Mucosa of stomach (tissue), 1 donor: ENCODE results near the gene PABPC1L.

Source experiments
- H3K27me3 ChIP-seq: one replicate; pipeline ENCODE4 v1.7.0; 2013; ENCODE audit warnings: mild to moderate bottlenecking, low read length; ENCODE audit not compliant: control insufficient read depth, insufficient read depth
- H3K36me3 ChIP-seq: one replicate; pipeline ENCODE4 v1.7.0; 2013; ENCODE audit warnings: low read length; ENCODE audit not compliant: control insufficient read depth, insufficient read depth
- H3K4me1 ChIP-seq: one replicate; pipeline ENCODE4 v1.7.0; 2013; ENCODE audit warnings: mild to moderate bottlenecking, low read length; ENCODE audit not compliant: control insufficient read depth, insufficient read depth
- H3K4me3 ChIP-seq: one replicate; pipeline ENCODE4 v1.7.0; 2013; ENCODE audit warnings: low read length
- H3K9ac ChIP-seq: one replicate; pipeline ENCODE4 v1.7.0; 2013; ENCODE audit warnings: mild to moderate bottlenecking, low read length, moderate library complexity
- H3K9me3 ChIP-seq: one replicate; pipeline ENCODE4 v1.7.0; 2013; ENCODE audit warnings: mild to moderate bottlenecking, low read length, moderate library complexity; ENCODE audit not compliant: control insufficient read depth
- donor health status: Pancreatic carcinoma.

Gene PABPC1L

DNA sequence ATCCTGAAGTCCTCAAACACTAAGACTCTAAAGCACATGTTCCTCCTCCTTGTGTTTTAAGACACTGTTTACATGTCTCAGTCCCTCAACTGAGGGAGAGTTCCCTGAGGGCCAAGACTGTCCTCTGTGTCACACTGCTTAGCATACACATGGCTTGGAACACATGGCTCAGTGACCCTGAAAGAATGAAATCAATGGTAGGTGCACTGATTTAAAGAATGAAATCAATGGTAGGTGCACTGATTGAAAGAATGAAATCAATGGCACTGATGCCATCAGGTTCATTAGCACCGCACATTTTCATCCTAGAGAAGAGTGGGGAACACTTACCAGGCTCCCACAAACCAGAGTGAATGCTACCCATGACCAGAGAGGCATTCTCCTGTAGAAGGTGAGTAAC lies 40.5 kb downstream of the PABPC1L start:
- Histone ChIP-seq H3K9me3 (no peaks in the 10 kb centered on the region), H3K27me3 (no peaks in the 10 kb centered on the region), H3K4me1 (no peaks in the 10 kb centered on the region), H3K9ac (no peak overlapping the region), H3K4me3 (no peak overlapping the region), H3K36me3 (no peaks in the 10 kb centered on the region)

DNA sequence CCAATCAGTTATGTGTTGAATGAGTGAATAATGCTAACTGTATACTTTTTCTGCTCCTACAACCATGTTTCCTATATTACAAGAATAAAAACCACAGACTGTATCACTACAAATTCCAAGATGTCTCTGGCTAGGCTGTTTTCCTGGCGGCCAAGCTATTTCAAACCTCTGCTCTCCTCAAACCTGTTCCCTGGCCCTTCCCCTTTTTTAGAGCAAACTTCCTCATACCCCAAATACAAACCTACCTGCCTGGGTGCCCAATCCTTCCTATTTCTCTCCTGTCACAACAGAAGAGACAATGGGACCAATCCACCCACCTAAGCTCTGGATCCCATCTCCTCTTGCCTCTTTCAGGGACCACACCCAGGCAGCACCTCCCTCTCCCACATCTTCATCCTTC lies 42.9 kb downstream of the PABPC1L start:
- Histone ChIP-seq H3K9ac (no peak overlapping the region), H3K4me3 (no peak overlapping the region), H3K9me3 (no peaks in the 10 kb centered on the region), H3K36me3 (no peaks in the 10 kb centered on the region), H3K27me3 (no peaks in the 10 kb centered on the region), H3K4me1 (no peaks in the 10 kb centered on the region)

DNA sequence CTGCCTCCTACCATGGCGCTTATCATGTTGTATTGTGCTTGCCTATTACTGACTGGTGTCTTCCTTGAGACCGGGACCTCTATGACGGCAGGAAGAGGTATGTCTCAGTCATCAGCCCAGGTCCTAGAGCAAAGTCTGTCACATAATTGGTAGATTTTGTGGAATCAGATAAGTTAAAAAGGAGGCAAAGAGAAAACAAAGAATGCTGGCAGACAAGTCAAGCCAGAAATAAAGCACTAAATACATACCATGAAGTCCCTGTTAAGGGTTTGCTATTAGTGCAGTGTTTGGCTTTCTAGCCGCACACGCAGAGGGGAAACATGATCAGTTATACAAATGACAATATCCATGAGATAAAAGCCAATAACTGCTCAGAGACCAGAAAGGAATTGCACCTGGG lies 44.4 kb downstream of the PABPC1L start:
- Histone ChIP-seq H3K27me3 (no peaks in the 10 kb centered on the region), H3K4me3 (no peak overlapping the region), H3K36me3 (no peaks in the 10 kb centered on the region), H3K9ac (no peak overlapping the region), H3K4me1 (no peaks in the 10 kb centered on the region), H3K9me3 (no peaks in the 10 kb centered on the region)

DNA sequence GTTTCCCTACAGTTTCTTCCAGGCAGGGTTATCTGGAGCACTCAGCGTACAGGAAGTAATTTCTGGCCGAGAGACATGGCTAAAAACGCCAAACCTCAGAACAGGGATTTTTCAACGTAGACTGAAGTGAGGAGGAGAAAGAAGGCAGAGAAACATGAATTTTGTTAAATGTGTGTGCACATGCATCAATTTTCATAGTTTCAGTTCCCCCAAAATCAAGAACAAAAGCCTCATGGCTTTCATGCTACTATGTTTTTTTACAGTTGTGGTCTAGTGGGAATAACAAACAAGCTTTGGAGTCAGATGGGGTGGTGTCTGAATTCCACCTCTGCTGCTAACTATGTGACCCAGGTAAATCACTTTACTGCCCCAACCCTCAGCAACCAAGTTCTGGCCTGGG lies 45.4 kb downstream of the PABPC1L start:
- no peak overlapping the region for H3K4me3 ChIP-seq
- no peaks in the 10 kb centered on the region for H3K9me3 ChIP-seq
- H3K4me1 ChIP-seq = no peaks in the 10 kb centered on the region
- no peak overlapping the region for H3K9ac ChIP-seq
- H3K36me3 ChIP-seq = no peaks in the 10 kb centered on the region
- H3K27me3 ChIP-seq = no peaks in the 10 kb centered on the region

DNA sequence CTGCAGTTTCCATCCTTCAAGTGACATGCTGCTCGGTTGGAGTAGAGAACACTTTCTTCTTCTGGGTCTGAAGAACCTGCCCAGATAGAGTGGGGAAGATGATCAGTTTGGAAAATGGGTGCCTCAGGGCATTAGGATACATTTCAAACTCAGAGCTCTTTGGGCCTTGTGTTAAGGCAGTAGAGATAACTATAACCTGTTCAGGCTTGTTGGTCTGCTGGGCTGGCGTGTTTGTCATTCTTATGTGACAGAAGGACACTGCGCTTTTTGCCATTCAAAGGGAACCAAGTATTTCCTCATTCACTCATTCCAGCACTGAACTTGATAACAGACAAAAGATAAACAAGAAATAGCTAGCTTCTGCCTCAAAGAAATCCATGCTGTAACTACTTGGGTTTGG lies 46.5 kb downstream of the PABPC1L start:
- H3K36me3 ChIP-seq = no peaks in the 10 kb centered on the region
- H3K27me3 ChIP-seq = no peaks in the 10 kb centered on the region
- no peaks in the 10 kb centered on the region for H3K4me1 ChIP-seq
- no peak overlapping the region for H3K4me3 ChIP-seq
- H3K9me3 ChIP-seq = no peaks in the 10 kb centered on the region
- no peak overlapping the region for H3K9ac ChIP-seq

DNA sequence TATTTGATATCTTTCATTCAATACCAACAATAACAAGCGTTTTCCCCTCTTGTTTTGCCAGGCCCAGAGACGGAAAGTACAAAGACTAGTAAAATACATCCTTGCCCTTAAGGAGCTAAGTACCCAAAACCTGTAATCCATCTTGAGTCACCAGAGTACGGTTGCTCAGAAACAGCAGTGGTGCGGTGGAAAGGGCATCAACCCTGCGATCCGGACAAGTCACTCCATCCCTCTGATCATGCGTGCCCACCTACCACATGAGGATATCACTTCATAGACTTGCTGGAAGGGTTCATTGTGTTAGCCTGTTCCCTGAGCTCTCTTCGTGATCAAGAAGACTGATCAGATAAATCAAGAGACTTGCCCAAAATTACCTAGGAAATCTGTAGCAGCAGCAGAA lies 48.4 kb downstream of the PABPC1L start:
- no peak overlapping the region for H3K4me3 ChIP-seq
- no peak overlapping the region for H3K9ac ChIP-seq
- H3K27me3 ChIP-seq = no peaks in the 10 kb centered on the region
- no peaks in the 10 kb centered on the region for H3K9me3 ChIP-seq
- H3K36me3 ChIP-seq = no peaks in the 10 kb centered on the region
- no peaks in the 10 kb centered on the region for H3K4me1 ChIP-seq

DNA sequence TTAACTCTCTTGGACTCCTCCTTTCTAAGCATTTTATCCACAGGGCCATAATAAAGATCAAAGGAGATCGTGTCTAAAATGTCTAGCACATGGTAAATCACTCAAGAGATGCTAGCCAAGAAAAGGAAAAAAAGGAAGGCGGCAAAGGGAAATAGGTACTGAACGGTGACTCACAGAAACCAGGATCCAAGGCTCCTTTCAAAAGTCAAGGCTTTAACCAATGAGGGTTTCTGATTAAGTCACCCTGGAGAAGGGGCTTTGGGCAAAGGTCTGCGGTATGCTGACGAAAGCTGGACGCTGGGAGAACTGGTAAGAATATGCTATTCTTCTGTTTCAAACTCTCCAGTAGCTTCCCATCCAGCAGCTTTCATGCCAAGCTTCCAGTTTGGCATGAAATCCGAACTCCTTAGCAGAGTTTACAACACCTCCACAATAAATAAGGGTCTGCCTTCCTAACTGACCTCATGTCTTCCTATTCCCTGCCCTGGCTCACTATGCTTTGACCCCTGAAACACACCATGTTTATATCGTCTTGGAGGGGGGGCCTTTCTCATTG lies 49.3 kb downstream of the PABPC1L start:
- Histone ChIP-seq H3K9me3 (no peaks in the 10 kb centered on the region), H3K27me3 (no peaks in the 10 kb centered on the region), H3K4me3 (peak overlapping the region; percentile 23), H3K36me3 (no peaks in the 10 kb centered on the region), H3K9ac (peak overlapping the region; percentile 56), H3K4me1 (no peaks in the 10 kb centered on the region)

DNA sequence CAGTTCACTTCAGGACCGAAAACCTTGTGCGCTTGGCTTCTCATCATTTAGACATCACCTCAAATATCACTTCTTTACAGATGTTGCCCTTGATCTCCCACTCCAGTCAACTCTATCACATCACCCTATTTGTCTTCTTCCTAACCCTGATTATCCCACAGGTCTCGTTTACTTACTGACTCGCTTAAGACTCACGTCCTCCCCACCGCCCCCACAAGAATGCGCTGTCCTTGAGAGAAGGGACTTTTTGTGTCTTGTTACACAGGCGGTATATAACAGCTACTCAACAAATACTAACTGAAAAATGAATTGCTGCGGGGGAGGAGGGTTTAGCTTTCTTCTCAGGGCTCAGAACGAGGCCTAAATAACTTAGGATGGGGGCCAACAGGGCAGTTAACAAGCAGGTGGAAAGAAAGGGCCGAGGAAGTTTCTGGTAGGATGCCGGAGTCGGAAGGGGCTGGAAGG lies 49.8 kb downstream of the PABPC1L start:
- Histone ChIP-seq H3K27me3 (no peaks in the 10 kb centered on the region), H3K36me3 (no peaks in the 10 kb centered on the region), H3K9ac (peak overlapping the region; percentile 56), H3K9me3 (no peaks in the 10 kb centered on the region), H3K4me3 (peak overlapping the region; percentile 23), H3K4me1 (no peaks in the 10 kb centered on the region)

DNA sequence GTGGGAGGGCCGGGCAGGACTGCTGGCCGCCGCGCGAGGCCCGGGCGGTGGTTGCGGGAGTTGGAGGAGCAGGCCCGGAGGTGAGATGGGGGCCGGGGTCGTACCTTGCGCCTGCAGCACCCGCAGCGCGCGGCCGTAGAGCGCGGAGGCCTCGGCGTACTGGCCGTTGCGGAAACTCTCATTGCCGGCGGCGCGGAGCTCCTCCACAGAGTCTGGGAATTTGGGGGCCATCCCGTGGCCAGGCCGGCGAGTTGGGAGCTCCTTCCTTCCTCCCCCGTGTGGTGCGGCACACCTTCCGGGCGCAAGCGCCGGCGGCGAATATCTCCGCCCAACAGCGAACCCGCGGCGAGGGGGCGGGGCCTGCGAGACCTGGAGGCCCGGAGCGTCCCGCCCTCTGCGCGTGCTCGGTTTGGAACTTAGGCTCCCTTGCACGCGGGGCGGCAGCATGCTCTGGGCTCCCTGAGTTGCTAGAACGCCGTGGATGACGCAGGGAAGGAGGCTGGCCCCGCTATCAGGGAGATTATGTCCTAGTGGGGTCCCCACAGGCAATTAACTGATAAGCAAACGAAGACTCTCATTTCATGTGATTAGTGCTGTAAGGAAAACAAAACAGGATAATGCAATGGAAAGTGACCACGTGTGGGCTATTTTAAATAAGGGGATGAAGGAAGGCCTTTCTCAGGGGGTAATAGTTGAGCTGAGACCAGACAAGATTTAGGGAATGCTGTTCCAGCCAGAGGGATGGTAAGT lies 50.4 kb downstream of the PABPC1L start, which contains the start of gene TOMM34:
TOMM34 (minus strand) TSS at position 295 of the 750 bp plus-strand sequence; CDS start at position 231, 64 bp downstream.
- Histone ChIP-seq H3K9me3 (no peaks in the 10 kb centered on the region), H3K4me3 (peak within 1 kb of the TSS; percentile 23), H3K4me1 (no peaks in the 10 kb centered on the region), H3K36me3 (no peaks in the 10 kb centered on the region), H3K9ac (peak within 1 kb of the TSS; percentile 56), H3K27me3 (no peaks in the 10 kb centered on the region)

DNA sequence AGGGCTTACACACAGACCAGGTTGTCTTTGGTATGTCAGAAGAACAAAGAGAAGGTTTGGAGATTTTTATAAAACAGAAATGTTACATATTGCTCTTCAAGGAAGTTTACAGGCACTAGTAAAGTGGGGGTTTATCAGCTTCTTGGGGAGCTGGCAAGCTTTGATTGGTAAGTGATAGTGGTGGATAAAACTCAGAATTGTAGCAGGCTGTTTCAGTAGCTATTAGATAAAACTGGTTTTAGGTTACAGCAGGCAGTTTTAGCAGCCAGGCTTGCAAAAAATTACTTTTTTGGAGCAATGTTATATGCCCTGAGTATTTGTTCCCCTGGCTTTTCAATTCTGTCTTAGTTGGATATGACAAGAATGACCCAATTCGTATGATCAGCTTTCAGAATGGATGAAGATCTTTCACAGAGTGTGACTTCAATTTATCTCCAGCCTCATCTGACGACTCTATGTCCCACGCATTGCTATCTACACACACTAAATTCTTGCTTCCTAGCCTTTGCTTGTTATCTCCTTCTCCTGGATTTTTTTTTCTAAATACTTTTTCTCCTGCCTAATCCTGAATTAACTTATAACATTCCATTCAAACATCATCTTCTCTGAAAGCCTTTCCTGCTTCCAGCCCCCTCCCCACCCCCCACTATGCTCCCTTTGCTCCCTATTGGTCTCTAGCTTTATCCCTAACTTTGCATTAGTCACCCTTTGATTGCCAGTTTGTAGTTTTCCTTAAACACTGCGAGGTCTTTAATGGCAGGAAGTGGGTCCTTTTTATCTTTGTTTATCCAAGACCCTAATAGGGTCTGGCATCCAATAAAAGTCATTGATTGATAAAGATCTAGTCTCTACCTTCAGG lies 51.4 kb downstream of the PABPC1L start:
- Histone ChIP-seq H3K4me1 (no peaks in the 10 kb centered on the region), H3K9me3 (no peaks in the 10 kb centered on the region), H3K36me3 (no peaks in the 10 kb centered on the region), H3K27me3 (no peaks in the 10 kb centered on the region), H3K4me3 (no peak overlapping the region), H3K9ac (no peak overlapping the region)

DNA sequence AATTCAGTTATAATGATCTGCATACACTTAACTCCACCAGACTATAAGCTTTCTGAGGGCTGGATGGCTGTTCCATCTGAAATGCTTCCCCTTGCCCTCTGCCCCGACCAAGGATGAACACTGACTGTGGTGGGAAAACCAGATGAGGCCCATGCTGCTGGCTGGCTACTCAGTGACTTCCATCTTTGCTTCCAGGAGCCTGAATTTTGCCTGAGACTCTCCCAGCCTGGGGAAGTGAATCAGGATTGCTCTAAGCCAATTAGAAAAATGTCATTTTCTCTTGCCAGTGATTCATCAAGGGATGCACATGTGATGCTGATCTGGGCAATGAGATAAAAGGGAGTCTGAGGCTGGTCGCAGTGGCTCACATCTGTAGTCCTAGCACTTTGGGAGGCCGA lies 52.0 kb downstream of the PABPC1L start:
- H3K4me1 ChIP-seq = no peaks in the 10 kb centered on the region
- no peaks in the 10 kb centered on the region for H3K9me3 ChIP-seq
- no peaks in the 10 kb centered on the region for H3K27me3 ChIP-seq
- H3K36me3 ChIP-seq = no peaks in the 10 kb centered on the region
- H3K4me3 ChIP-seq = no peak overlapping the region
- H3K9ac ChIP-seq = no peak overlapping the region

DNA sequence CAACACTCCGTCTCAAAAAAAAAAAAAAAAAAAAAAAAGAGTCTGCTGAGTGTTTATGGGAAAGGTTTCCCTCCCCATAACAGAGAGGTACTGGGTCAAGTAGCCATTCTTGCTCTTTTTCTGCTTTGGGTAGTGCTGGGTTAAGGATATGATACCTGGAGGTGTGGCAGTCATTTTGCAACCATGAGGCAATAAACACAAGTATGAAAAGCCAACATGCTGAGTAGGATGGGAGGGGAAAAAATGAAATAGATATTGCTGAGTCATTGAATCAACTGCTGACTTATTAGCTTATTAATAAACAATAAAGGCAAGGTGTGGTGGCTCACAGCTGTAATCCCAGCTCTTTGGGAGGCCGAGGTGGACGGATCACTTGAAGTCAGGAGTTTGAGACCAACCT lies 52.6 kb downstream of the PABPC1L start:
- no peaks in the 10 kb centered on the region for H3K4me1 ChIP-seq
- no peak overlapping the region for H3K4me3 ChIP-seq
- H3K9ac ChIP-seq = no peak overlapping the region
- H3K27me3 ChIP-seq = no peaks in the 10 kb centered on the region
- no peaks in the 10 kb centered on the region for H3K36me3 ChIP-seq
- H3K9me3 ChIP-seq = no peaks in the 10 kb centered on the region
